HepG2 (cell line): Measurements from ENCODE around the gene MRI1. TPM values are rescaled to one million over a fixed set of nuclear protein-coding genes. Genes with fewer than 3 reads are reported as not detected.

Experiments
- HES4 ChIP-seq: sonication (generic); formaldehyde crosslinking; IDR thresholded peaks from 2 replicates; pipeline ENCODE4 v1.9.0; 2021; ENCODE audit warnings: mild to moderate bottlenecking, missing genetic modification reagents, borderline replicate concordance
- KLF9 ChIP-seq: IDR thresholded peaks from 2 replicates; pipeline ENCODE4 v1.6.1; 2016; ENCODE audit warnings: low read depth
- MLLT10 ChIP-seq: sonication (generic); formaldehyde crosslinking; IDR thresholded peaks from 2 replicates; pipeline ENCODE4 v1.4.0; 2020; ENCODE audit warnings: missing genetic modification reagents
- MTA3 ChIP-seq: sonication (generic); formaldehyde crosslinking; IDR thresholded peaks from 2 replicates; pipeline ENCODE4 v1.4.0; 2020; ENCODE audit warnings: missing genetic modification reagents
- NFE2L1 ChIP-seq: sonication (generic); formaldehyde crosslinking; IDR thresholded peaks from 2 replicates; pipeline ENCODE4 v1.4.0; 2020; ENCODE audit warnings: missing genetic modification reagents, mild to moderate bottlenecking, borderline replicate concordance
- NFKBIZ ChIP-seq: IDR thresholded peaks from 2 replicates; pipeline ENCODE4 v1.6.1; 2018; ENCODE audit warnings: missing genetic modification reagents, missing compliant biosample characterization
- POLR2G ChIP-seq: fragments of 200-400 bp; formaldehyde crosslinking; IDR thresholded peaks from 2 replicates; pipeline ENCODE4 v1.6.1; 2018; ENCODE audit warnings: mild to moderate bottlenecking, low read depth, low read length, moderate library complexity
- SP1 ChIP-seq, 2 experiments: fragments of 450-650 bp in 1 of 2; sonication (generic) in 1 of 2; formaldehyde crosslinking in 1 of 2; IDR thresholded peaks; 2 replicates each; pipeline versions ENCODE4 v1.4.0 to v1.6.1; 2016 to 2020; ENCODE audit warnings: missing genetic modification reagents in 1 of 2
- ZFP36L1 ChIP-seq: sonication (generic); formaldehyde crosslinking; IDR thresholded peaks from 2 replicates; pipeline ENCODE4 v1.8.0; 2022; ENCODE audit warnings: mild to moderate bottlenecking, missing genetic modification reagents, moderate library complexity
- ZNF251 ChIP-seq: sonication (generic); formaldehyde crosslinking; IDR thresholded peaks from 2 replicates; pipeline ENCODE4 v1.9.0; 2021; ENCODE audit warnings: mild to moderate bottlenecking, missing genetic modification reagents
- ZNF282 ChIP-seq: fragments of 450-650 bp; IDR thresholded peaks from 2 replicates; pipeline ENCODE4 v1.6.1; 2018; ENCODE audit not compliant: partially characterized antibody
- ZNF530 ChIP-seq: sonication (generic); formaldehyde crosslinking; IDR thresholded peaks from 2 replicates; pipeline ENCODE4 v1.5.0; 2020; ENCODE audit warnings: low read depth, mild to moderate bottlenecking, missing genetic modification reagents
- ZNF761 ChIP-seq: sonication (generic); formaldehyde crosslinking; conservative IDR thresholded peaks from 2 replicates; pipeline ENCODE4 v1.4.0; 2020; ENCODE audit warnings: mild to moderate bottlenecking, missing genetic modification reagents
- ZNF777 ChIP-seq: sonication (generic); formaldehyde crosslinking; IDR thresholded peaks from 2 replicates; pipeline ENCODE4 v1.4.0; 2020; ENCODE audit warnings: missing genetic modification reagents
- ZSCAN25 ChIP-seq: sonication (generic); formaldehyde crosslinking; IDR thresholded peaks from 2 replicates; pipeline ENCODE4 v1.8.0; 2022; ENCODE audit warnings: mild to moderate bottlenecking, missing genetic modification reagents
- polyA plus RNA-seq, 8 experiments: library from polyadenylated mRNA; depleted of rRNA in 3 of 8; stranded (reverse) in 7 of 8; unstranded in 1 of 8; fragments of >200 nt; fragmentation: Illumina TruSeq in 4 of 8; extraction: Trizol in 4 of 8; gene quantifications; 2 replicates each; pipeline versions ENCODE4 v1.2.1 to v1.2.3, GENCODE V29; 2011 to 2016; ENCODE audit warnings: low read depth in 4 of 8, missing spikeins in 1 of 8, mixed read lengths in 1 of 8; ENCODE audit not compliant: insufficient read depth in 1 of 8
- total RNA-seq, 5 experiments: library from RNA; depleted of rRNA; stranded (reverse); fragments of >200 nt; fragmentation: Illumina TruSeq; extraction: Trizol; gene quantifications; 2 replicates each; pipeline ENCODE4 v1.2.3, GENCODE V29; 2016; ENCODE audit warnings: low read depth in 1 of 5
- TF ChIP-seq, protein P1 (sequence below): sonication (generic); formaldehyde crosslinking; IDR thresholded peaks from 2 replicates; pipeline ENCODE4 v1.4.0; 2020; ENCODE audit warnings: missing genetic modification reagents
- TF ChIP-seq, protein P2 (sequence below): sonication (generic); formaldehyde crosslinking; IDR thresholded peaks from 2 replicates; pipeline ENCODE4 v1.9.0; 2022; ENCODE audit warnings: missing genetic modification reagents, mild to moderate bottlenecking, borderline replicate concordance
- TF ChIP-seq, protein P3 (sequence below): sonication (generic); formaldehyde crosslinking; IDR thresholded peaks from 2 replicates; pipeline ENCODE4 v1.4.0; 2020; ENCODE audit warnings: missing genetic modification reagents, borderline replicate concordance
- TF ChIP-seq, protein P4 (sequence below): sonication (generic); formaldehyde crosslinking; IDR thresholded peaks from 2 replicates; pipeline ENCODE4 v1.5.0; 2020; ENCODE audit warnings: missing genetic modification reagents, mild to moderate bottlenecking, borderline replicate concordance
- TF ChIP-seq, protein P5 (sequence below): sonication (generic); formaldehyde crosslinking; IDR thresholded peaks from 2 replicates; pipeline ENCODE4 v1.5.0; 2020; ENCODE audit warnings: missing genetic modification reagents
- TF ChIP-seq, protein P6 (sequence below): sonication (generic); formaldehyde crosslinking; IDR thresholded peaks from 2 replicates; pipeline ENCODE4 v1.5.0; 2020; ENCODE audit warnings: mild to moderate bottlenecking, low read depth, missing genetic modification reagents, borderline replicate concordance

MRI1 gene
- total and polyA plus RNA-seq, 2 of the 13 experiments (the other 11 are each of a cell fraction or from before 2014, with no cell fraction given), result 20.1 to 20.6 TPM

DNA sequence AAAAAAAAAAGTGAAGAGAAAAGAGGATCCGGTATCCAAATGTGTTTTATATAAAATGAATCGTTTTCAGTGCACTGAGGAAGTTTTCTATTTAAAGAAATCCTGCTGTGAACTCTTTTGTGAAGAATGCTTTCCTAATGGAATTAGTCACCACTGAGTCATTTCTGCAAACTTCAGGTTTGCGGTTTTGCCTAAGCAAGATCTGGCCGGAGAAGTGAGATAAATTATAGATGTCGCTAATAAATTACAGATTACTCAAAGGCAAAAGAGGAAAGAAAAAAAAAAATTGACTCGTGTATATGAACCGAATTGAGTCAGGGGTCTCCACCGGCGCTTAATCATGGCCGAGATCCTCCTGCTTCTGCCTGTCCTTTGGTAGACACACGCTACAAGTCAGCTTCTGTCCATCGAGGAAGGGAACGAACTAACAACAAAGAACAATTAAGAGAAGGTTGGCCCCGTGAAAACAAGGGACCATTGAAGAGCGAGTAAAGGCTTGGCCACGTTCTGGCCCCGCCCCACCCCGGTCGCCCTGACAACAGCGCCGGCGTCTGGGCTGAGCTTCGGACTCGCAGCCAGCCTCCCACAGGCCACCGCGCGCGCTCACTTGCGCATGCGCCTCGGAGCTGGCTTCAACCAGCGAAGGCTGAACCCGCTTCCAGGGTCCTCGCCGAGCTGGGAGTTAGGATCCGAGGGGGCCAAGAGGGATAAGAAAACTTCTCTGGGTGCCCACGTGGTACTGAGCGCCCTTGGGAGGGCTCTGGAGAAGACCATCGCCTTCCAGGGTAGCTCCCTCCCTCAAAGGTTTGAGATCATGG lies 33.0 kb upstream of the MRI1 start (continued):
- TF ChIP-seq, protein P1, sequence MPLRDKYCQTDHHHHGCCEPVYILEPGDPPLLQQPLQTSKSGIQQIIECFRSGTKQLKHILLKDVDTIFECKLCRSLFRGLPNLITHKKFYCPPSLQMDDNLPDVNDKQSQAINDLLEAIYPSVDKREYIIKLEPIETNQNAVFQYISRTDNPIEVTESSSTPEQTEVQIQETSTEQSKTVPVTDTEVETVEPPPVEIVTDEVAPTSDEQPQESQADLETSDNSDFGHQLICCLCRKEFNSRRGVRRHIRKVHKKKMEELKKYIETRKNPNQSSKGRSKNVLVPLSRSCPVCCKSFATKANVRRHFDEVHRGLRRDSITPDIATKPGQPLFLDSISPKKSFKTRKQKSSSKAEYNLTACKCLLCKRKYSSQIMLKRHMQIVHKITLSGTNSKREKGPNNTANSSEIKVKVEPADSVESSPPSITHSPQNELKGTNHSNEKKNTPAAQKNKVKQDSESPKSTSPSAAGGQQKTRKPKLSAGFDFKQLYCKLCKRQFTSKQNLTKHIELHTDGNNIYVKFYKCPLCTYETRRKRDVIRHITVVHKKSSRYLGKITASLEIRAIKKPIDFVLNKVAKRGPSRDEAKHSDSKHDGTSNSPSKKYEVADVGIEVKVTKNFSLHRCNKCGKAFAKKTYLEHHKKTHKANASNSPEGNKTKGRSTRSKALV (CRISPR knock-in tag), result no peak
- TF ChIP-seq NFKBIZ (CRISPR knock-in tag) (0 out of 2 replicates have a peak, but pooled peaks have one; percentile 31), ZFP36L1 (CRISPR knock-in tag) (0 out of 2 replicates have a peak, but pooled peaks have one; percentile 32), ZNF761 (no peak), MTA3 (CRISPR knock-in tag) (no peak), ZSCAN25 (CRISPR knock-in tag) (no peak), KLF9 (CRISPR knock-in tag) (no peak), MLLT10 (no peak), ZNF251 (CRISPR knock-in tag) (no peak), ZNF777 (CRISPR knock-in tag) (no peak), SP1 (IDR thresholded peaks at IDR 0.05) (no peak), SP1 (CRISPR knock-in tag; IDR thresholded peaks at IDR 0.05) (peak; percentile 53), NFE2L1 (CRISPR knock-in tag) (no peak), POLR2G (peak; percentile 95), ZNF530 (CRISPR knock-in tag) (no peak), HES4 (no peak), ZNF282 (no peak)
- TF ChIP-seq, protein P2, sequence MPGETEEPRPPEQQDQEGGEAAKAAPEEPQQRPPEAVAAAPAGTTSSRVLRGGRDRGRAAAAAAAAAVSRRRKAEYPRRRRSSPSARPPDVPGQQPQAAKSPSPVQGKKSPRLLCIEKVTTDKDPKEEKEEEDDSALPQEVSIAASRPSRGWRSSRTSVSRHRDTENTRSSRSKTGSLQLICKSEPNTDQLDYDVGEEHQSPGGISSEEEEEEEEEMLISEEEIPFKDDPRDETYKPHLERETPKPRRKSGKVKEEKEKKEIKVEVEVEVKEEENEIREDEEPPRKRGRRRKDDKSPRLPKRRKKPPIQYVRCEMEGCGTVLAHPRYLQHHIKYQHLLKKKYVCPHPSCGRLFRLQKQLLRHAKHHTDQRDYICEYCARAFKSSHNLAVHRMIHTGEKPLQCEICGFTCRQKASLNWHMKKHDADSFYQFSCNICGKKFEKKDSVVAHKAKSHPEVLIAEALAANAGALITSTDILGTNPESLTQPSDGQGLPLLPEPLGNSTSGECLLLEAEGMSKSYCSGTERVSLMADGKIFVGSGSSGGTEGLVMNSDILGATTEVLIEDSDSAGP (CRISPR knock-in tag), result peak; percentile 39; the same call in 1 of the 2 replicates
- TF ChIP-seq, protein P3, sequence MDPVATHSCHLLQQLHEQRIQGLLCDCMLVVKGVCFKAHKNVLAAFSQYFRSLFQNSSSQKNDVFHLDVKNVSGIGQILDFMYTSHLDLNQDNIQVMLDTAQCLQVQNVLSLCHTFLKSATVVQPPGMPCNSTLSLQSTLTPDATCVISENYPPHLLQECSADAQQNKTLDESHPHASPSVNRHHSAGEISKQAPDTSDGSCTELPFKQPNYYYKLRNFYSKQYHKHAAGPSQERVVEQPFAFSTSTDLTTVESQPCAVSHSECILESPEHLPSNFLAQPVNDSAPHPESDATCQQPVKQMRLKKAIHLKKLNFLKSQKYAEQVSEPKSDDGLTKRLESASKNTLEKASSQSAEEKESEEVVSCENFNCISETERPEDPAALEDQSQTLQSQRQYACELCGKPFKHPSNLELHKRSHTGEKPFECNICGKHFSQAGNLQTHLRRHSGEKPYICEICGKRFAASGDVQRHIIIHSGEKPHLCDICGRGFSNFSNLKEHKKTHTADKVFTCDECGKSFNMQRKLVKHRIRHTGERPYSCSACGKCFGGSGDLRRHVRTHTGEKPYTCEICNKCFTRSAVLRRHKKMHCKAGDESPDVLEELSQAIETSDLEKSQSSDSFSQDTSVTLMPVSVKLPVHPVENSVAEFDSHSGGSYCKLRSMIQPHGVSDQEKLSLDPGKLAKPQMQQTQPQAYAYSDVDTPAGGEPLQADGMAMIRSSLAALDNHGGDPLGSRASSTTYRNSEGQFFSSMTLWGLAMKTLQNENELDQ (CRISPR knock-in tag), result no peak
- TF ChIP-seq, protein P4, sequence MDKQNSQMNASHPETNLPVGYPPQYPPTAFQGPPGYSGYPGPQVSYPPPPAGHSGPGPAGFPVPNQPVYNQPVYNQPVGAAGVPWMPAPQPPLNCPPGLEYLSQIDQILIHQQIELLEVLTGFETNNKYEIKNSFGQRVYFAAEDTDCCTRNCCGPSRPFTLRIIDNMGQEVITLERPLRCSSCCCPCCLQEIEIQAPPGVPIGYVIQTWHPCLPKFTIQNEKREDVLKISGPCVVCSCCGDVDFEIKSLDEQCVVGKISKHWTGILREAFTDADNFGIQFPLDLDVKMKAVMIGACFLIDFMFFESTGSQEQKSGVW, result no peak
- TF ChIP-seq, protein P5, sequence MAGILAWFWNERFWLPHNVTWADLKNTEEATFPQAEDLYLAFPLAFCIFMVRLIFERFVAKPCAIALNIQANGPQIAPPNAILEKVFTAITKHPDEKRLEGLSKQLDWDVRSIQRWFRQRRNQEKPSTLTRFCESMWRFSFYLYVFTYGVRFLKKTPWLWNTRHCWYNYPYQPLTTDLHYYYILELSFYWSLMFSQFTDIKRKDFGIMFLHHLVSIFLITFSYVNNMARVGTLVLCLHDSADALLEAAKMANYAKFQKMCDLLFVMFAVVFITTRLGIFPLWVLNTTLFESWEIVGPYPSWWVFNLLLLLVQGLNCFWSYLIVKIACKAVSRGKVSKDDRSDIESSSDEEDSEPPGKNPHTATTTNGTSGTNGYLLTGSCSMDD, result no peak
- TF ChIP-seq, protein P6, sequence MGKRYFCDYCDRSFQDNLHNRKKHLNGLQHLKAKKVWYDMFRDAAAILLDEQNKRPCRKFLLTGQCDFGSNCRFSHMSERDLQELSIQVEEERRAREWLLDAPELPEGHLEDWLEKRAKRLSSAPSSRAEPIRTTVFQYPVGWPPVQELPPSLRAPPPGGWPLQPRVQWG (CRISPR knock-in tag), result no peak
